Liver (tissue), 9 donors: ENCODE data around the gene ZNF454. TPM values are rescaled to one million over a fixed set of nuclear protein-coding genes. Genes with fewer than 3 reads are reported as not detected.

Experiments
- DNase-seq: peaks from one replicate; pipeline ENCODE4 v3.0.0-alpha.2; 2017; ENCODE audit warnings: low spot score
- H3K27ac ChIP-seq, 2 donors: one replicate each; pipeline ENCODE4 v1.7.0; 2013; ENCODE audit warnings: inconsistent platforms in 2 of 2, low read length in 2 of 2, control low read depth in 1 of 2, low read depth in 1 of 2, mild to moderate bottlenecking in 1 of 2
- H3K27me3 ChIP-seq, 4 donors: one replicate each; pipeline versions ENCODE4 v1.6.1 to v1.7.0; 2013; ENCODE audit warnings: low read length in 3 of 4, inconsistent platforms in 1 of 4, mild to moderate bottlenecking in 1 of 4, moderate library complexity in 1 of 4; ENCODE audit not compliant: control insufficient read depth in 4 of 4, insufficient read depth in 4 of 4
- H3K36me3 ChIP-seq, 4 donors: one replicate each; pipeline versions ENCODE4 v1.6.1 to v1.7.0; 2013; ENCODE audit warnings: low read length in 3 of 4, mild to moderate bottlenecking in 3 of 4, low read depth in 1 of 4, moderate library complexity in 1 of 4; ENCODE audit not compliant: control insufficient read depth in 4 of 4, insufficient read depth in 3 of 4
- H3K4me1 ChIP-seq, 4 donors: one replicate each; pipeline versions ENCODE4 v1.6.1 to v1.7.0; 2013; ENCODE audit warnings: low read length in 3 of 4, mild to moderate bottlenecking in 3 of 4, moderate library complexity in 1 of 4; ENCODE audit not compliant: control insufficient read depth in 4 of 4, insufficient read depth in 4 of 4
- H3K4me3 ChIP-seq, 3 donors: one replicate each; pipeline versions ENCODE4 v1.6.1 to v1.7.0; 2013; ENCODE audit warnings: low read length in 3 of 3, control low read depth in 1 of 3, low read depth in 1 of 3, mild to moderate bottlenecking in 1 of 3
- H3K9ac ChIP-seq, 2 donors: one replicate each; pipeline ENCODE4 v1.7.0; 2013; ENCODE audit warnings: low read length in 2 of 2, mild to moderate bottlenecking in 2 of 2, moderate library complexity in 2 of 2, control low read depth in 1 of 2, low read depth in 1 of 2
- H3K9me3 ChIP-seq, 4 donors: one replicate each; pipeline versions ENCODE4 v1.6.1 to v1.7.0; 2013; ENCODE audit warnings: low read length in 3 of 4; ENCODE audit not compliant: control insufficient read depth in 4 of 4
- EGR1 ChIP-seq, 2 donors: IDR thresholded peaks; 2 replicates each; pipeline ENCODE4 v1.6.1; 2016 to 2018; ENCODE audit warnings: antibody characterized with exemption in 2 of 2, low read depth in 2 of 2
- FOXA1 ChIP-seq: IDR thresholded peaks from 2 replicates; pipeline ENCODE4 v1.6.1; 2016; ENCODE audit warnings: antibody characterized with exemption
- GABPA ChIP-seq, 2 donors: IDR thresholded peaks in 1 of 2; conservative IDR thresholded peaks in 1 of 2; 2 replicates each; pipeline ENCODE4 v1.6.1; 2016; ENCODE audit warnings: antibody characterized with exemption in 2 of 2, mild to moderate bottlenecking in 1 of 2, moderate library complexity in 1 of 2
- RAD21 ChIP-seq, 2 donors: IDR thresholded peaks; 2 replicates each; pipeline ENCODE4 v1.6.1; 2016; ENCODE audit warnings: antibody characterized with exemption in 2 of 2, mild to moderate bottlenecking in 2 of 2
- RXRA ChIP-seq, 2 donors: IDR thresholded peaks; 2 replicates each; pipeline ENCODE4 v1.6.1; 2017 to 2018; ENCODE audit warnings: antibody characterized with exemption in 2 of 2, mild to moderate bottlenecking in 1 of 2
- SP1 ChIP-seq: IDR thresholded peaks from 2 replicates; pipeline ENCODE4 v1.6.1; 2018; ENCODE audit warnings: antibody characterized with exemption, mild to moderate bottlenecking
- YY1 ChIP-seq: IDR thresholded peaks from 2 replicates; pipeline ENCODE4 v1.6.1; 2016; ENCODE audit warnings: antibody characterized with exemption, mild to moderate bottlenecking
- WGBS: extraction: QIAGEN DNeasy Blood & Tissue Kit; methylation state at CpG from one replicate; pipeline ENCODE4 v1.1.7; 2013; 5-methylcytosine and 5-hydroxymethylcytosine counted together
- polyA plus RNA-seq, 2 donors: library from polyadenylated mRNA; stranded (reverse) in 1 of 2; unstranded in 1 of 2; fragments of 200-250 nt in 1 of 2; fragments of >200 nt in 1 of 2; fragmentation: Nextera tagmentation in 1 of 2; extraction: Ambion mirVana in 1 of 2; gene quantifications; one replicate each; pipeline versions ENCODE4 v1.2.1 to v1.2.3, GENCODE V29; 2013 to 2015
- total RNA-seq, 2 donors: library from RNA; depleted of rRNA; stranded (reverse); fragments of >200 nt; gene quantifications; one replicate each; pipeline ENCODE4 v1.2.3, GENCODE V29; 2014
- TF ChIP-seq, protein P1 (sequence below): IDR thresholded peaks from 2 replicates; pipeline ENCODE4 v1.6.1; 2016; ENCODE audit warnings: antibody characterized with exemption, mild to moderate bottlenecking
- donor health status: healthy.
- donor health status: healthy.
- donor health status: healthy.
- donor health status: healthy.
- donor health status: healthy.

The ZNF454 gene
- total and polyA plus RNA-seq, 4 donors = 0.09 to 0.50 (median 0.27) TPM

DNA sequence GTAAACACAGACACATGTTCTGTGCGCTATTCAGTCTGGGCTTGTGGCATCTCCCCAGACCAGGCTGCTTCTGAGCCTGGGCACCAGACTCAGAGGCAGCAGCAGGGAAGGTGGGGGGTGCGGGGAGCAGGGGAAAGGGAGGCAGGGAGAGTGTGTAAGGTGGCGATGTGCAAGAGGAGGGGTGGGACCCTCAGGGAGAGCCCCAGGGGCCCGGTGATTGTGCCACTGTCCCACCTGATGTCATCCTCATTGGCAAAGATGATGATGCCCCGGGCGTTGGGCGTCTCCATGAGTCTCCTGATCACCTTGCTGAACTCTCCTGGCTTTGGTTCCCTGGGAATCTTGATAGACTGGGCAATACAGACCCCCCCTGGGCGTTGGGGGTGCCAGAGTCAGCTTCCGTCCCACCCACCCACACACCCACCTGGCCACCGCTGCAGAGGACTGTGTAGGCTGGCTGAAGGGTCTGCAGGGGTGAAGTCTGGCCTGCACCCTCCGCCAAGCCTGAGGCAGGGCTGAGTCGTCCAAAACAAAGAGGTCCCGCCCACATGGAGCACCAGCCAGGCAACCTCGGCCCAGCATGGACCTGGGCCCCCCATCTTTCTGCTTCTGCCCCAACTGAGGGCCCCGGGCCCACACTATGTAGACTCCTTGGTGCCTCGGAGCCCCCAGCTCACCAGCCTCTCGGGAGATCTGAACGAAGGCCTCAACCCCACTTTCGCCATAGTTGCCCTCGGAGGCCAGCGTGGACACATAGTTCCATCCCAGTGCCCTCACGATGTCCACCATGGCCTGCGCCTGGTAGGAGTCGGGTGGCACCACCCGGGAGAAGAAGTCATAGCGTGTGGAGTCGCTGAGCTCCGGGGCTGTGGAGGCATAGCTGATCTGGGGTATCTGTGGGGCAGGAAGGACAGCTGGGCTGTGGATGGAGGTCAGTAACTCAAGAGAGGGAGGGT is 50.5 kb downstream of the ZNF454 start:
- peaks cover 0 to 9% (median 3%) of the 10 kb centered on the region in 4 donors for H3K27me3 ChIP-seq
- H3K36me3 ChIP-seq = no peaks in the 10 kb centered on the region
- TF ChIP-seq RXRA (IDR thresholded peaks at IDR 0.05) = no peak
- TF ChIP-seq YY1 = no peak
- 90% methylated on average over 28 of the region's 28 CpGs for WGBS
- H3K27ac ChIP-seq = no peak overlapping the region
- no peak for DNase-seq
- H3K9me3 ChIP-seq = peaks cover 12 to 47% (median 25%) of the 10 kb centered on the region in 4 donors
- no peak overlapping the region for H3K4me3 ChIP-seq
- H3K4me1 ChIP-seq = peaks cover 0 to 5% (median 0%) of the 10 kb centered on the region in 4 donors
- no peak overlapping the region for H3K9ac ChIP-seq

DNA sequence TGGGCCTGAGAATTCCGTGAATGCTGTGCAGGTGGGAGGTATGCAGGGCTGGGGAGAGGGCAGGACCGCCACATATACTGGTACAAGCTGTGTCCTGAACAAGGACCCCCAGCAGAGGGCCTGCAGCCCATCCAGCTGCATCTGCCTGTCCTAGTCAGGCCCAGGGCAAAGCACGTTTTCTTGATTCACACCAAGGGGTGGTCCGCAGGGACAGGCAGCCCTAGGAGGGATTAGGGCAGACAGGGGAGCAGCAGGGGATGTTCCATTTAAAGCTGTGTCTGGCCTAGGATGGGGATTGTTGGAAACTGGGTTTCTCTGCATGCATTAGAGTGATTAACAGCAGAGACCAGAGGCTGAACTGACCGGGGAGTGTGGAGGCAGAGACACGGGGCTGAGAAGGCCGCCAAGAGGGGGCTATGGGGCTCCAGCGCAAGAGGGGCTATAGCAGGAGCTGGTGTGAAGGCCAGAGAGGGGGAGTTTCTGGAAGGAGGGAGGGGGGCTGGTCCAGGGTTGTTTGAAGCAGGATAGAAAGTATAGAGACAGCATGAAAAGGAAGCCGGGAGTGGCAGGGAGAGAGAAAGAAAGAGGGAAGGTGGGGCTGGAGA is 51.4 kb downstream of the ZNF454 start:
- Histone ChIP-seq H3K27ac (no peak overlapping the region), H3K9ac (no peak overlapping the region), H3K9me3 (peaks cover 10 to 38% (median 18%) of the 10 kb centered on the region in 4 donors), H3K4me1 (peaks cover 0 to 5% (median 0%) of the 10 kb centered on the region in 4 donors), H3K36me3 (no peaks in the 10 kb centered on the region), H3K4me3 (no peak overlapping the region), H3K27me3 (peaks cover 0 to 9% (median 3%) of the 10 kb centered on the region in 4 donors)
- no peak for DNase-seq
- 59% methylated on average over 9 of the region's 9 CpGs for WGBS
- TF ChIP-seq SP1 = no peak
- no peak for TF ChIP-seq EGR1 (IDR thresholded peaks at IDR 0.05; ENCODE audit: low read depth in 2 of 2)
- no peak for TF ChIP-seq RAD21 (IDR thresholded peaks at IDR 0.05)
- TF ChIP-seq GABPA (IDR thresholded peaks at IDR 0.05 in 1 of 2, conservative IDR thresholded peaks at IDR 0.05 in 1 of 2) = no peak

DNA sequence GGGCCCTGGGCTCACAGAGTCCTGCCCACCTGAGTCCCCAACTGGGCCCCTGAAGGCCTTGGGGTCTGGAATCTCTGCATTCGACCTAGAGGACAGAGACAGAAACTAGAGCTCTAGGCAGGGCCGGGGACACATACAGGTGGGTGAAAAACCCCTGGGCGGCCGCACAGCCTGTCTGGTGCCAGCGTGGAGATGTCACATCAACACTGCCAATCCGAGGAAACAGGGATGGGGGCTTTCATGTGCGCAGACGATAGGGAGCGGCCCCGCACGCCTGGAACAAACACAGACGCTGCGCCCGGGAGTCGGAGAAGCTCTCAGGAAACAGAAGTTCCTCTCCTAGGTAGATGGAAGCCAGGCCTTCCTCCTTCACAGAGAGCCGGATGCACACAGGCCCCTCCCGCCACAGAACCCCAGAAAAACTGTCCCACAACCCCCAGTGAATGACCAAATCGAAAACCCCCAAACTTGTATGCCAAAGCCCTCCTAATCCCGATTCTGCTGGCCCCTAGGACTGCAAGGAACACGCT is 52.3 kb downstream of the ZNF454 start:
- Histone ChIP-seq H3K4me1 (peaks cover 0 to 5% (median 0%) of the 10 kb centered on the region in 4 donors), H3K9ac (no peak overlapping the region), H3K27ac (no peak overlapping the region), H3K36me3 (no peaks in the 10 kb centered on the region), H3K27me3 (peaks cover 0 to 9% (median 3%) of the 10 kb centered on the region in 4 donors), H3K4me3 (no peak overlapping the region), H3K9me3 (peaks cover 8 to 35% (median 16%) of the 10 kb centered on the region in 4 donors)
- 64% methylated on average over 20 of the region's 20 CpGs for WGBS
- DNase-seq = no peak
- TF ChIP-seq FOXA1 (no peak), YY1 (no peak)
- TF ChIP-seq, protein P1, sequence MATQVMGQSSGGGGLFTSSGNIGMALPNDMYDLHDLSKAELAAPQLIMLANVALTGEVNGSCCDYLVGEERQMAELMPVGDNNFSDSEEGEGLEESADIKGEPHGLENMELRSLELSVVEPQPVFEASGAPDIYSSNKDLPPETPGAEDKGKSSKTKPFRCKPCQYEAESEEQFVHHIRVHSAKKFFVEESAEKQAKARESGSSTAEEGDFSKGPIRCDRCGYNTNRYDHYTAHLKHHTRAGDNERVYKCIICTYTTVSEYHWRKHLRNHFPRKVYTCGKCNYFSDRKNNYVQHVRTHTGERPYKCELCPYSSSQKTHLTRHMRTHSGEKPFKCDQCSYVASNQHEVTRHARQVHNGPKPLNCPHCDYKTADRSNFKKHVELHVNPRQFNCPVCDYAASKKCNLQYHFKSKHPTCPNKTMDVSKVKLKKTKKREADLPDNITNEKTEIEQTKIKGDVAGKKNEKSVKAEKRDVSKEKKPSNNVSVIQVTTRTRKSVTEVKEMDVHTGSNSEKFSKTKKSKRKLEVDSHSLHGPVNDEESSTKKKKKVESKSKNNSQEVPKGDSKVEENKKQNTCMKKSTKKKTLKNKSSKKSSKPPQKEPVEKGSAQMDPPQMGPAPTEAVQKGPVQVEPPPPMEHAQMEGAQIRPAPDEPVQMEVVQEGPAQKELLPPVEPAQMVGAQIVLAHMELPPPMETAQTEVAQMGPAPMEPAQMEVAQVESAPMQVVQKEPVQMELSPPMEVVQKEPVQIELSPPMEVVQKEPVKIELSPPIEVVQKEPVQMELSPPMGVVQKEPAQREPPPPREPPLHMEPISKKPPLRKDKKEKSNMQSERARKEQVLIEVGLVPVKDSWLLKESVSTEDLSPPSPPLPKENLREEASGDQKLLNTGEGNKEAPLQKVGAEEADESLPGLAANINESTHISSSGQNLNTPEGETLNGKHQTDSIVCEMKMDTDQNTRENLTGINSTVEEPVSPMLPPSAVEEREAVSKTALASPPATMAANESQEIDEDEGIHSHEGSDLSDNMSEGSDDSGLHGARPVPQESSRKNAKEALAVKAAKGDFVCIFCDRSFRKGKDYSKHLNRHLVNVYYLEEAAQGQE = no peak
